Large intestine (tissue), 3 donors: Measurements from ENCODE around the gene MTCP1. TPM values are rescaled to one million over a fixed set of nuclear protein-coding genes. Genes with fewer than 3 reads are reported as not detected.

Source experiments
- DNase-seq, 2 donors: peaks; one replicate each; pipeline versions ENCODE4 v3.0.0 to v3.0.0-alpha.2; 2013
- H3K27ac ChIP-seq: one replicate; pipeline ENCODE4 v1.5.1; 2013; ENCODE audit warnings: low read length
- H3K27me3 ChIP-seq: 2 replicates; pipeline ENCODE4 v1.6.1; 2013; ENCODE audit warnings: low read length; ENCODE audit not compliant: control insufficient read depth, insufficient read depth
- H3K36me3 ChIP-seq: 2 replicates; pipeline ENCODE4 v1.6.1; 2013; ENCODE audit warnings: low read length; ENCODE audit not compliant: control insufficient read depth, insufficient read depth
- H3K4me1 ChIP-seq: one replicate; pipeline ENCODE4 v1.6.1; 2013; ENCODE audit warnings: low read length; ENCODE audit not compliant: control insufficient read depth, insufficient read depth
- H3K4me3 ChIP-seq: one replicate; pipeline ENCODE4 v1.5.1; 2013; ENCODE audit warnings: low read length
- H3K9me3 ChIP-seq: one replicate; pipeline ENCODE4 v1.6.1; 2013; ENCODE audit warnings: mild to moderate bottlenecking, low read depth, low read length, moderate library complexity; ENCODE audit not compliant: control insufficient read depth
- WGBS: methylation state at CpG from one replicate; pipeline ENCODE4 v1.1.5; 2013; ENCODE audit warnings: low lambda C conversion rate; ENCODE audit not compliant: insufficient coverage; 5-methylcytosine and 5-hydroxymethylcytosine counted together
- polyA plus RNA-seq: library from polyadenylated mRNA; unstranded; fragments of 120-200 nt; gene quantifications from one replicate; pipeline ENCODE4 v1.2.1, GENCODE V29; 2013

MTCP1 gene
- polyA plus RNA-seq, 1 donor, result 15.2 TPM

DNA sequence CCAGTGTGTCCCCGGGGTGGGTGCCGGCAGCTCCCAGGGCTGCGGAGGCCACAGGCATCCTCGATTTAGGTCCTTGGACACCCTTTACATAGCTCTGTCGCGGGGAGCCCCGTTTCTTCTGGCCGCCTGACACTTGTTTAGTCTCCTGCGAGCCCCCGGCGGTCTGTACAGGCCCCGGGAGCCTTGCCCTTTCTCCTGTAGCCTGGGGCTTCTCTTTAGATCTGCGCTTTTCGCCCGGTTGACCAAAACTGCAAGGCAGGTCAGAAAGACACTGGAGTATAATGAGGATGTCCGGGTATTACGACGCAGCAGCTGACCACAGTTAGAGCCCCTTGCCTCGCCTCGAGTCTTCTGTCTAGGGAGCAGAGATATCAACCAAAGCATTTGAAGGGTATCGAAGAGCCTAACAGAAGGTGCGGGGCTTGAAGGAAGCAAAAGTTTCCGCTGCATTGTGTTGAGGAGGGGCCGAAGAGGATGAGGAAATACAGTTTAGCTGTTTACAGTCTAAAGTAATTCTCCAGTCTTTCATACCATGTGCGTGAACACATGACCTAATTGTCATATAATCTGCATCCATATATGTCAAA, 851 bp upstream of the MTCP1 start:
- no peaks in the 10 kb centered on the region for H3K9me3 ChIP-seq
- H3K4me1 ChIP-seq, result no peaks in the 10 kb centered on the region
- H3K27me3 ChIP-seq, result no peaks in the 10 kb centered on the region
- peak overlapping the region; percentile 81 for H3K4me3 ChIP-seq
- peak overlapping the region; percentile 86 for H3K27ac ChIP-seq
- WGBS, result no CpG with 5 or more reads among the region's 25 CpGs
- peaks cover 9% of the 10 kb centered on the region for H3K36me3 ChIP-seq
- DNase-seq, result no peak

DNA sequence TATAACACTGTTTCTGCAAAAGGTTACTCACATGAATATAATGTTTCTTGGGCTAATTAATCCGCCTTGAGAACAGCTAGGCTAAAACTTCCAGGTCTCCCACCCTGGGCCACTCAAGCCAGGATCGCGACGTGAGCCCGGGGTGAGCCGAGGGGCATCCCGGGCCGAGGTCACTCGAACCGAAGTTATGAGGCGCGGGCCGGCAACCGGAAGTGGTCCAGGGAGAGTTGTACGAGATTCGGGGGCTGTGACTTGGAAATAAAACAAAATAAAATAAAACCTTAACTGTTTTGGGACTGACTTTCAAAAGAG, 317 bp downstream of the MTCP1 start:
- H3K27me3 ChIP-seq, result no peaks in the 10 kb centered on the region
- H3K9me3 ChIP-seq, result no peaks in the 10 kb centered on the region
- no CpG with 5 or more reads among the region's 16 CpGs for WGBS
- H3K4me3 ChIP-seq, result peak overlapping the region; percentile 81
- H3K27ac ChIP-seq, result peak overlapping the region; percentile 80
- DNase-seq, result no peak
- H3K4me1 ChIP-seq, result no peaks in the 10 kb centered on the region
- peaks cover 4% of the 10 kb centered on the region for H3K36me3 ChIP-seq

DNA sequence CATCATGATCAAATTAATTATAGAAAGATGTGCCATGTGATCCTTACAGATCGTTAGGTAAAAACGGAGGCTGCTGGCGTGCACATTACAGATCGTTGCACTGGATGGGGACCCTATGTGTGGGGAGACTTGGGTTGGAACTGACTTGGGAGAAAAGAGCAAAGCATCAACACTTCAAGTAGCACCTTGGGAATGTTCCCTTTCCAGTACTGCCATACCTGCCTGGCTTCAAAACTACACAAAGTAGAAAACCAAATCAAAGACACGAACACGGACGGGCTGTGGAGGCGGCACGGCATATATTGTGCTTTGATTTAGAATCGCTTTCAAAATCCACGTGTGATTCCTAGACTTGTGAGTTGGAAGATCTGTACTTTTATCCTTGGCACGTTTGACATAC, 898 bp downstream of the MTCP1 start:
- WGBS, result no CpG with 5 or more reads among the region's 12 CpGs
- Histone ChIP-seq H3K27ac (peak overlapping the region; percentile 80), H3K4me3 (peak overlapping the region; percentile 81), H3K27me3 (no peaks in the 10 kb centered on the region), H3K4me1 (no peaks in the 10 kb centered on the region), H3K9me3 (no peaks in the 10 kb centered on the region), H3K36me3 (peaks cover 2% of the 10 kb centered on the region)
- DNase-seq, result peak in 1 of 2 donors; percentile 20

DNA sequence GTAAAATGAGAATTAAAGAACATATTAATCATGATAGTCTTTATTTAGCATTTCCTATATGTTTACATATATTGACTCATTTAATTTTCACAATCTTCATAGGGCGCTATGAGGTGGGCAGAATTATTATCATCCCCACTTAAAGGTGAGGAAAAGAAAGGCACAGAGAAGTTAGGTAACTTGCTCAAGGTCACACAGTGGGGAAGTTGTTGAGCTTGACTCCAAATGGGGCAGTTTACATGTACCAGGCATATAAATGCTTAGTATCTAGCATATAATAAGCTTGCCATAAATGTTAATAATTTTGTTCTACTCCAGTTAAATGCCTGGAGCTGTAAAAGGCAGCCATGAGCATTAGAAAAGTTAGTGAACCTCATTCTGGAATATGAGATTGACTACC, 1.5 kb downstream of the MTCP1 start:
- Histone ChIP-seq H3K27ac (no peak overlapping the region), H3K4me3 (no peak overlapping the region), H3K9me3 (no peaks in the 10 kb centered on the region), H3K4me1 (no peaks in the 10 kb centered on the region), H3K36me3 (peaks cover 2% of the 10 kb centered on the region), H3K27me3 (no peaks in the 10 kb centered on the region)
- DNase-seq, result no peak
- no CpG with 5 or more reads among the region's 1 CpG for WGBS

DNA sequence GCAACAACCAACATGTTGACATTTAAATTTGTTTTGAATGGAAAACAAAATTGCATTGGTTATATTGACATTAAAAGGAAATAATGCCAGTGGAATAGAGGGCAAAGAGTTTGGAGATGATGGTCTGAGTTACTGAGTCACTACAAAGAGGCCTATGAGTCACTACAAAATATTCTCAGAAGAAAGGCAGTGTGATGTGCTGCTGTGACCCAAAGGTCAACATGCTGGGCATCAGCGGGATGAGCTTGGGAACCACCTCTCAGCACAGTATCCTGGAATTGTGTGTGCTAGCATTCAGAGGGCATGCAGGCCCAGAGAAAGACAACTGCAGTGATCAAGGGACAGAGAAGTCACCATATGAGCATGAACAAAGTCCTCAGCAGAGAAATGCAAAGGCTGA, 2.8 kb downstream of the MTCP1 start:
- Histone ChIP-seq H3K4me1 (no peaks in the 10 kb centered on the region), H3K4me3 (no peak overlapping the region), H3K36me3 (no peaks in the 10 kb centered on the region), H3K9me3 (no peaks in the 10 kb centered on the region), H3K27me3 (no peaks in the 10 kb centered on the region), H3K27ac (no peak overlapping the region)
- no CpG with 5 or more reads among the region's 1 CpG for WGBS
- no peak for DNase-seq

DNA sequence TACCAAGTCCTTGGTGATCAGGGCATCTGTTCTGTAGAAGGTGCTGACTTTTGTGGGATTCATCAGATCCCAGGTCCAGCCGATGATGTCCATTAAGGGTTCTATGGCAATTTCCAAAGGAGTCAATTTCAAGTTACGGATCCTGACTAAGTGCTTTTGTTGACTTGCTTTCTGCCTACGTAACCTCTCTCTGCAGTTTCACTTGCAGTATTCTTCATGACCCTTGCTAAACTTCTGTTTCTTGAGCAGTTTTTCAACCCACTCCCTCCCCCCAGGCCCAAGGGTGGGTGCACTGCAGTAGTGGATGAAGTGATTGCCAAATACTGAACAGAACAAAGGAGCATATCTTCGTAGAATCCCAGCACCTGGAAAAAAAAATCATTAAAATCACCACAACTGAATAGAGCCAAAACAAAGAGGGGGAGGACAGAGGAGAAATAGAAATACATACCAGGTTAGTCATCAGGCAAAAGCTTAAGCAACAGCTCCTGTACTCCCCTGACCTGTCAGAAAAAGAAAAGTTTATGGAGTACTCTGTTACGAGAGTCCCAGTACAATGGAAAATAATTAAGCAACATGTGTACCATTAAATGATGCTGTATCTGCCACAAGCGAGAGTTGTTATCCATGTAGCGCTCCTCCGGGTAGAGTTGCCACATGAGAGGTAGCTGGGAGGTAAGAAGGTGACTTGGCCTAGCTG, 5.8 kb downstream of the MTCP1 start:
- Histone ChIP-seq H3K9me3 (no peaks in the 10 kb centered on the region), H3K4me1 (no peaks in the 10 kb centered on the region), H3K36me3 (no peaks in the 10 kb centered on the region), H3K27ac (no peak overlapping the region), H3K27me3 (no peaks in the 10 kb centered on the region), H3K4me3 (no peak overlapping the region)
- DNase-seq, result no peak
- no CpG with 5 or more reads among the region's 8 CpGs for WGBS

DNA sequence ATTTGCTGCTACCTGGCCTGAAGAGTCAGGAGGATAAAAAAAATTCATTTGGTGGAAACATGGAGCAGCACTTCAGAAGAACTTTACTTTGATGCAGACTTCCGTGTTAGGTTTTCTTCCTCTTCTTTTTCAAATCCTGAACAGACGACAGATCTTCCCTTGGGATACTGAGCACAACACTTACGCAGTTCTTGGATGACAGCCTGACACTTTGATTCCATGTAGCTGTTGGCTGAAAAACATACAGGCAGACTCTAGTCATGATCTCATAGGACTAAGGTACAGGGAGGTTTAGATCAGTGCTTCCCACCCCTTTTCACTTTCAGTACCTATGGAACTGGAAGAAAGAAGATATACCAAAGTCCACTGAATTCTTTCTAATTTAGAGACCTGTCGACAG, 9.2 kb downstream of the MTCP1 start:
- Histone ChIP-seq H3K9me3 (no peaks in the 10 kb centered on the region), H3K4me3 (no peak overlapping the region), H3K4me1 (no peaks in the 10 kb centered on the region), H3K36me3 (no peaks in the 10 kb centered on the region), H3K27ac (no peak overlapping the region), H3K27me3 (no peaks in the 10 kb centered on the region)
- WGBS, result no CpG with 5 or more reads among the region's 4 CpGs
- DNase-seq, result no peak

DNA sequence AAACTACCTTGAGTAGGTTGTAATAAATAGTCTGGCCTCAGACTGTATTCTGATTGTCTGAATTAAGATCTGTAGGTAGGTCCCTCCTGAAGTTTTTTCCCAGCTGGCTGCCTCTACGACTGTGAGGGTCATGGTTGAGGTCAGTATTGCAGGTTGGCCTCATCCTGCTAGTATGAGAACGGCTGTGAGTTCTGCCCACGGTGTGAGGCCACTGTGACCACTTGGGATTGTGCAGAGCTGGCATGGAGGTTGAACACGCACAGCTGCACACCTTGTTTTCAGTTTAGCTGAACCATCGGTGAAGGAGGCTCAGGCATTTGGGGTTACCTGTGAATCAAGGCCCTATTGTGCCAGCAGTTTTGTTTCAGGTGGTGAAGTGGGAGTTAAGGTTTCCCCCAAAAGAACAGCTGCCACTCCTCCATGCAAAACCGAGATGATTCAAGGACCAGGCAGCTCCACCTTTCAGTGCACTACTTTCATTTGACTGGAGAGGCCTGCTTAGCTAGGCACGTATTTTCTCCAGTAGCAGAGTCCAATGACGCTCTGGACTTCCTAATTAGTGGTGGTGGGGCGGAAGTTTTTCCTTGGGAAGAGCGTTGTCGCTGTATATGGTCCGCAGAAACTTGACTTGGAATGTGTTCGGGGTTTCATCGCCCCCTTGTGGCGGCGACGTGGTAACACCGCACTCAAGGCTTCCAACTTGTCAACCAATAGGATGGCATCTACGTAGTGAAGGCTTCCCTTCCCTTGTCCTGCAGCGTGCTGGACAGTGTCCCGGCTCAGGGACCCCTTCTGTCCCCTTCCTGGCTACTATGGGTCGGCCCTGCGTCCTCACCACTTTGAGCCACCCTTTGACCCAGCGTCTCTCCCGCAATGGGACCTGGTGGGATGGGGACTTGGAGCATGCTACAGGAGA, 13.8 kb downstream of the MTCP1 start:
- Histone ChIP-seq H3K27me3 (no peaks in the 10 kb centered on the region), H3K36me3 (peaks cover 9% of the 10 kb centered on the region), H3K4me1 (peaks cover 2% of the 10 kb centered on the region), H3K27ac (peak overlapping the region; percentile 53), H3K9me3 (no peaks in the 10 kb centered on the region), H3K4me3 (no peak overlapping the region)
- WGBS, result no CpG with 5 or more reads among the region's 25 CpGs
- peak; percentile 71 to 80 for DNase-seq

DNA sequence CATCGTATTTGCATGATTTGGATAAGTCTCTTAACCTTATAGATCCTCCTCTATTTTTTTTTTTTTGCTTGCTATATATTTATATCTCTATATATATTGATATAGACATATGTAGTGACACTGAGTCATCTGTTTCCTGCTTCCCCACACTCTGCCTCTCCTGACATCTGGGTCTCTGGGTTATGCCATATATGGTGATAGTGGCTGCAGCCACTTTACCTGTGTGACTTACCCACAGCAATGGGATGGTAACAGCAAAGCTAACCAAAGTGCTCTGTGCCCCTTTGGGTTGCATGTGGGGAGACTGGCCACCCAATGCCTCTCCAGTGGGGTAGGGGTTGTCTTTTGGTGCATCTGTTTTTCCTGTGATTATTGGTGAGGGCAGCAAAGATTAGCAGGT, 14.5 kb downstream of the MTCP1 start:
- Histone ChIP-seq H3K4me3 (no peak overlapping the region), H3K36me3 (peaks cover 12% of the 10 kb centered on the region), H3K27me3 (no peaks in the 10 kb centered on the region), H3K9me3 (no peaks in the 10 kb centered on the region), H3K27ac (peak overlapping the region; percentile 53), H3K4me1 (peaks cover 2% of the 10 kb centered on the region)
- no peak for DNase-seq
- WGBS, result no CpG with 5 or more reads among the region's 1 CpG

DNA sequence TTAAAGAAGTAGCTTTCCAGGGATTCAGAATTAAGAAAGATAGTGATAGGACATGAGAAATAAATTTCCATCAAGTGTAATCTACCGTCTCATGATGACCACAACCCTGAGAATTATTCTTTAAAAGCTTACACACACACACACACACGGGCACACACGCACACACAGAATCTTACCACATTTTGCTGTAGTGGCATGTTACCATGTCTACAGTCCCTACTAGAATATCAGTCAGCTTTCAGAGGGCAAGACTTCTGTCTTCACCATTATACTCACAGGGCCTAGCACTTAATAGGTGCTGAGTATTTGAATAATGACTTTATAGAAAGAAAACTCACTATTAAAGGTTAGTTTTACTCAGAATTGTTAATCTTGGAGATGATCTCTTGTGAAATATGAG, 15.4 kb downstream of the MTCP1 start:
- no peak for DNase-seq
- H3K9me3 ChIP-seq, result no peaks in the 10 kb centered on the region
- H3K4me1 ChIP-seq, result peaks cover 2% of the 10 kb centered on the region
- H3K27me3 ChIP-seq, result no peaks in the 10 kb centered on the region
- no CpG with 5 or more reads among the region's 3 CpGs for WGBS
- no peak overlapping the region for H3K4me3 ChIP-seq
- no peak overlapping the region for H3K27ac ChIP-seq
- H3K36me3 ChIP-seq, result peaks cover 15% of the 10 kb centered on the region
